WTC11 (cell line): Measurements from ENCODE around the gene YIF1A. TPM values are rescaled to one million over a fixed set of nuclear protein-coding genes. Genes with fewer than 3 reads are reported as not detected.

Source experiments
- ATAC-seq: fragments of 200-7000 bp; cut with Tn5 transposase; 2 replicates; pipeline ENCODE4 v1.10.0; 2021; ENCODE audit warnings: mild to moderate bottlenecking, moderate library complexity
- CTCF ChIA-PET: fragments of 300-600 bp; sonication (Branson Sonifier 250); formaldehyde crosslinking; loops from one replicate; lab custom pipeline; 2021; ENCODE audit warnings: antibody characterized with exemption; lab: Charles Lee
- POLR2A ChIA-PET: fragments of 350-600 bp; sonication (Branson Sonifier 250); formaldehyde crosslinking; loops from one replicate; lab custom pipeline; 2021; ENCODE audit warnings: antibody characterized with exemption; lab: Charles Lee
- DNase-seq: peaks from one replicate; pipeline ENCODE4 v3.0.0; 2021; ENCODE audit warnings: low spot score
- H3K27ac Mint-ChIP-seq: 2 replicates; pipeline ENCODE4 v1.8.0; 2021; ENCODE audit warnings: mixed read lengths
- H3K27me3 Mint-ChIP-seq: 2 replicates; pipeline ENCODE4 v1.8.0; 2021; ENCODE audit warnings: low read depth, mild to moderate bottlenecking, moderate library complexity, mixed read lengths
- H3K36me3 Mint-ChIP-seq: 2 replicates; pipeline ENCODE4 v1.8.0; 2021; ENCODE audit warnings: mixed read lengths
- H3K4me1 Mint-ChIP-seq: 2 replicates; pipeline ENCODE4 v1.8.0; 2022; ENCODE audit warnings: mixed read lengths
- H3K4me3 Mint-ChIP-seq: 2 replicates; pipeline ENCODE4 v1.8.0; 2021; ENCODE audit warnings: mild to moderate bottlenecking, moderate library complexity, mixed read lengths
- H3K9me3 Mint-ChIP-seq: 2 replicates; pipeline ENCODE4 v1.8.0; 2021; ENCODE audit warnings: mixed read lengths
- ETV6 ChIP-seq: sonication (generic); formaldehyde crosslinking; IDR thresholded peaks from 2 replicates; pipeline ENCODE4 v1.8.1; 2022; ENCODE audit warnings: mild to moderate bottlenecking, missing genetic modification reagents
- HMGA2 ChIP-seq: fragments of 250-450 bp; sonication (Bioruptor Pico); IDR thresholded peaks from 2 replicates; pipeline ENCODE4 v1.4.0; 2021; ENCODE audit warnings: mild to moderate bottlenecking, moderate library complexity
- MXD4 ChIP-seq: fragments of 250-450 bp; sonication (Bioruptor Pico); IDR thresholded peaks from 2 replicates; pipeline ENCODE4 v1.8.0; 2021; ENCODE audit warnings: mild to moderate bottlenecking, moderate library complexity, borderline replicate concordance
- MYBL2 ChIP-seq: sonication (generic); formaldehyde crosslinking; IDR thresholded peaks from 2 replicates; pipeline ENCODE4 v1.8.1; 2023; ENCODE audit warnings: mild to moderate bottlenecking, moderate library complexity, missing genetic modification reagents
- SOX15 ChIP-seq: fragments of 250-450 bp; sonication (Bioruptor Pico); IDR thresholded peaks from 2 replicates; pipeline ENCODE4 v1.9.0; 2021; ENCODE audit warnings: mild to moderate bottlenecking
- TCF7 ChIP-seq: sonication (generic); formaldehyde crosslinking; IDR thresholded peaks from 2 replicates; pipeline ENCODE4 v1.8.0; 2022; ENCODE audit warnings: mild to moderate bottlenecking, low read depth, missing genetic modification reagents, moderate library complexity
- TEAD1 ChIP-seq: sonication (generic); formaldehyde crosslinking; IDR thresholded peaks from 2 replicates; pipeline ENCODE4 v1.8.0; 2022; ENCODE audit warnings: mild to moderate bottlenecking, missing genetic modification reagents
- TEAD4 ChIP-seq: sonication (generic); formaldehyde crosslinking; IDR thresholded peaks from 2 replicates; pipeline ENCODE4 v1.8.0; 2022; ENCODE audit warnings: mild to moderate bottlenecking, missing genetic modification reagents
- total RNA-seq: library from RNA; stranded (reverse); gene quantifications from 3 replicates; pipeline ENCODE4 v1.2.3, GENCODE V29; 2021
- TF ChIP-seq, protein P1 (sequence below): fragments of 250-450 bp; sonication (Bioruptor Pico); IDR thresholded peaks from 2 replicates; pipeline ENCODE4 v1.9.0; 2021; ENCODE audit warnings: mild to moderate bottlenecking
- TF ChIP-seq, protein P2 (sequence below): fragments of 250-450 bp; sonication (Bioruptor Pico); IDR thresholded peaks from 2 replicates; pipeline ENCODE4 v1.9.0; 2021; ENCODE audit warnings: mild to moderate bottlenecking
- TF ChIP-seq, protein P3 (sequence below): sonication (generic); formaldehyde crosslinking; IDR thresholded peaks from 2 replicates; pipeline ENCODE4 v1.8.1; 2023; ENCODE audit warnings: mild to moderate bottlenecking, missing genetic modification reagents
- TF ChIP-seq, protein P4 (sequence below): fragments of 200-600 bp; IDR thresholded peaks from 2 replicates; pipeline ENCODE4 v1.8.0; 2022; ENCODE audit warnings: antibody characterized with exemption
- TF ChIP-seq, protein P5 (sequence below): sonication (generic); formaldehyde crosslinking; IDR thresholded peaks from 2 replicates; pipeline ENCODE4 v1.8.1; 2022; ENCODE audit warnings: low read depth, missing genetic modification reagents, borderline replicate concordance
- TF ChIP-seq, protein P6 (sequence below): sonication (generic); formaldehyde crosslinking; conservative IDR thresholded peaks from 2 replicates; pipeline ENCODE4 v1.8.1; 2023; ENCODE audit warnings: mild to moderate bottlenecking, low read depth, missing genetic modification reagents, moderate library complexity
- TF ChIP-seq, protein P7 (sequence below): sonication (generic); formaldehyde crosslinking; conservative IDR thresholded peaks from 2 replicates; pipeline ENCODE4 v1.8.1; 2022; ENCODE audit warnings: mild to moderate bottlenecking, missing genetic modification reagents
- TF ChIP-seq, protein P8 (sequence below): sonication (generic); formaldehyde crosslinking; IDR thresholded peaks from 2 replicates; pipeline ENCODE4 v1.8.1; 2023; ENCODE audit warnings: mild to moderate bottlenecking, missing genetic modification reagents, moderate library complexity

The YIF1A gene
- total RNA-seq, 1 experiment from 2014 or later: 86.9 TPM

DNA sequence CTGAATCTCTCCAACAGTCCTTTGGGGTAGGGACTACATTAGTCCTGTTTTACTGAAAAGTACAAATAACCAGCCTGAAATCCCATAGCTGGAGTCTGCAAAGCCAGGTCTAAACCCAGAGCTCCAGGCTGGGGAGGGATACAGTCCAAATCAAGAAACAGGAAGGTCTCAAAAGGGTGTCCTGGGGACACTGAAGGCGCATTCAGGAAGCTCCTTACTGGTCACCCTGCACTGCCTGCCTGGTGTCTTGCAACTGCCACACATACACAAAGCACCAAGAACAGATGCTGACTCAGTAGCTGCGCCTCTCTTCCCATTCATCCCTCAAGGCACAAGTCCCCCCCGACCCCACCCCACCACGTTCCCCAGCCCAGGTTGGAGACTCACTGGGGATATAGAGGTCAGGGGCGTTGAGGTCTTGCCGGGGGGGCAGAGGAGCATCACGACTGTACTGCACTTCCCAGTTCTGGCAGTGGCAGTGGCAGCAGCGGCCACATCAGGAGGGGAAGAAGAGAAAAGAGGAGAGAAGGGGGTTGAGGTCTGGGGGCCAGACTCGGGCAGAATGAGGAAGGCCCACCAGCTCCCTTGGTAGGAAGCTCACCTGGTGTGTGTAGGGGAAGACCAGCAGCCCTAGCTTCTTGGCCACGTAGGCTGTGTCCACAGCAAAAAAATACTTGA lies 1.6 kb downstream of the YIF1A start (continued):
- TF ChIP-seq, protein P1, sequence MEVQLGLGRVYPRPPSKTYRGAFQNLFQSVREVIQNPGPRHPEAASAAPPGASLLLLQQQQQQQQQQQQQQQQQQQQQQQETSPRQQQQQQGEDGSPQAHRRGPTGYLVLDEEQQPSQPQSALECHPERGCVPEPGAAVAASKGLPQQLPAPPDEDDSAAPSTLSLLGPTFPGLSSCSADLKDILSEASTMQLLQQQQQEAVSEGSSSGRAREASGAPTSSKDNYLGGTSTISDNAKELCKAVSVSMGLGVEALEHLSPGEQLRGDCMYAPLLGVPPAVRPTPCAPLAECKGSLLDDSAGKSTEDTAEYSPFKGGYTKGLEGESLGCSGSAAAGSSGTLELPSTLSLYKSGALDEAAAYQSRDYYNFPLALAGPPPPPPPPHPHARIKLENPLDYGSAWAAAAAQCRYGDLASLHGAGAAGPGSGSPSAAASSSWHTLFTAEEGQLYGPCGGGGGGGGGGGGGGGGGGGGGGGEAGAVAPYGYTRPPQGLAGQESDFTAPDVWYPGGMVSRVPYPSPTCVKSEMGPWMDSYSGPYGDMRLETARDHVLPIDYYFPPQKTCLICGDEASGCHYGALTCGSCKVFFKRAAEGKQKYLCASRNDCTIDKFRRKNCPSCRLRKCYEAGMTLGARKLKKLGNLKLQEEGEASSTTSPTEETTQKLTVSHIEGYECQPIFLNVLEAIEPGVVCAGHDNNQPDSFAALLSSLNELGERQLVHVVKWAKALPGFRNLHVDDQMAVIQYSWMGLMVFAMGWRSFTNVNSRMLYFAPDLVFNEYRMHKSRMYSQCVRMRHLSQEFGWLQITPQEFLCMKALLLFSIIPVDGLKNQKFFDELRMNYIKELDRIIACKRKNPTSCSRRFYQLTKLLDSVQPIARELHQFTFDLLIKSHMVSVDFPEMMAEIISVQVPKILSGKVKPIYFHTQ (CRISPR knock-in tag): no peak
- no peak for TF ChIP-seq MXD4 (CRISPR knock-in tag)
- TF ChIP-seq, protein P2, sequence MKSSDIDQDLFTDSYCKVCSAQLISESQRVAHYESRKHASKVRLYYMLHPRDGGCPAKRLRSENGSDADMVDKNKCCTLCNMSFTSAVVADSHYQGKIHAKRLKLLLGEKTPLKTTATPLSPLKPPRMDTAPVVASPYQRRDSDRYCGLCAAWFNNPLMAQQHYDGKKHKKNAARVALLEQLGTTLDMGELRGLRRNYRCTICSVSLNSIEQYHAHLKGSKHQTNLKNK (CRISPR knock-in tag): no peak
- no peak for TF ChIP-seq HMGA2
- TF ChIP-seq TEAD1 (CRISPR knock-in tag): no peak

DNA sequence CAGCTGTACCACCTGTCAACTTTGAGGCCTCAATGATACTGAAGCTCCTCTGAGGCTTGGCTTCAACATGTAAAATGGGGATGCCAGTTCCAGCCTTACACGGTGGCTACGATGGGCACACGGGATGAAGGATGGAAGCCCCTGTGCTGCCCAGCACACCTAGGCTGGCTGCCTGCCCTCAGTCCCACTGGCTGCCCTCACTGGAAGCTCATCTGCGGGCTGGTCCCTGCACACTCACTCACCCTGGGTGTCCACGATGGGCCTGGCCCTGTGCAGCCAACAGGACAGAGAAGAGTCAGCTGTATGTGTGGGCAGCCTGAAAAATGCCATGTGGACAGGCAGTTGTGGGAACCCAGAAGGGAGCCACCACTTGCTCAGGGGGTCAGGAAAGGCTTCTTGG lies 2.2 kb downstream of the YIF1A start:
- 0 out of 2 replicates have a peak overlapping the region, but pooled peaks have one; percentile 3 for H3K4me3 Mint-ChIP-seq

More for the DNA sequence above, 2.2 kb downstream of the YIF1A start:
- TF ChIP-seq, protein P3, sequence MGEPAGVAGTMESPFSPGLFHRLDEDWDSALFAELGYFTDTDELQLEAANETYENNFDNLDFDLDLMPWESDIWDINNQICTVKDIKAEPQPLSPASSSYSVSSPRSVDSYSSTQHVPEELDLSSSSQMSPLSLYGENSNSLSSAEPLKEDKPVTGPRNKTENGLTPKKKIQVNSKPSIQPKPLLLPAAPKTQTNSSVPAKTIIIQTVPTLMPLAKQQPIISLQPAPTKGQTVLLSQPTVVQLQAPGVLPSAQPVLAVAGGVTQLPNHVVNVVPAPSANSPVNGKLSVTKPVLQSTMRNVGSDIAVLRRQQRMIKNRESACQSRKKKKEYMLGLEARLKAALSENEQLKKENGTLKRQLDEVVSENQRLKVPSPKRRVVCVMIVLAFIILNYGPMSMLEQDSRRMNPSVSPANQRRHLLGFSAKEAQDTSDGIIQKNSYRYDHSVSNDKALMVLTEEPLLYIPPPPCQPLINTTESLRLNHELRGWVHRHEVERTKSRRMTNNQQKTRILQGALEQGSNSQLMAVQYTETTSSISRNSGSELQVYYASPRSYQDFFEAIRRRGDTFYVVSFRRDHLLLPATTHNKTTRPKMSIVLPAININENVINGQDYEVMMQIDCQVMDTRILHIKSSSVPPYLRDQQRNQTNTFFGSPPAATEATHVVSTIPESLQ (CRISPR knock-in tag): no peak
- TF ChIP-seq, protein P4, sequence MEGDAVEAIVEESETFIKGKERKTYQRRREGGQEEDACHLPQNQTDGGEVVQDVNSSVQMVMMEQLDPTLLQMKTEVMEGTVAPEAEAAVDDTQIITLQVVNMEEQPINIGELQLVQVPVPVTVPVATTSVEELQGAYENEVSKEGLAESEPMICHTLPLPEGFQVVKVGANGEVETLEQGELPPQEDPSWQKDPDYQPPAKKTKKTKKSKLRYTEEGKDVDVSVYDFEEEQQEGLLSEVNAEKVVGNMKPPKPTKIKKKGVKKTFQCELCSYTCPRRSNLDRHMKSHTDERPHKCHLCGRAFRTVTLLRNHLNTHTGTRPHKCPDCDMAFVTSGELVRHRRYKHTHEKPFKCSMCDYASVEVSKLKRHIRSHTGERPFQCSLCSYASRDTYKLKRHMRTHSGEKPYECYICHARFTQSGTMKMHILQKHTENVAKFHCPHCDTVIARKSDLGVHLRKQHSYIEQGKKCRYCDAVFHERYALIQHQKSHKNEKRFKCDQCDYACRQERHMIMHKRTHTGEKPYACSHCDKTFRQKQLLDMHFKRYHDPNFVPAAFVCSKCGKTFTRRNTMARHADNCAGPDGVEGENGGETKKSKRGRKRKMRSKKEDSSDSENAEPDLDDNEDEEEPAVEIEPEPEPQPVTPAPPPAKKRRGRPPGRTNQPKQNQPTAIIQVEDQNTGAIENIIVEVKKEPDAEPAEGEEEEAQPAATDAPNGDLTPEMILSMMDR: no peak
- TF ChIP-seq SOX15 (CRISPR knock-in tag) (no peak), MYBL2 (CRISPR knock-in tag) (no peak), TCF7 (CRISPR knock-in tag) (no peak), TEAD4 (no peak), ETV6 (CRISPR knock-in tag) (no peak)
- TF ChIP-seq, protein P5, sequence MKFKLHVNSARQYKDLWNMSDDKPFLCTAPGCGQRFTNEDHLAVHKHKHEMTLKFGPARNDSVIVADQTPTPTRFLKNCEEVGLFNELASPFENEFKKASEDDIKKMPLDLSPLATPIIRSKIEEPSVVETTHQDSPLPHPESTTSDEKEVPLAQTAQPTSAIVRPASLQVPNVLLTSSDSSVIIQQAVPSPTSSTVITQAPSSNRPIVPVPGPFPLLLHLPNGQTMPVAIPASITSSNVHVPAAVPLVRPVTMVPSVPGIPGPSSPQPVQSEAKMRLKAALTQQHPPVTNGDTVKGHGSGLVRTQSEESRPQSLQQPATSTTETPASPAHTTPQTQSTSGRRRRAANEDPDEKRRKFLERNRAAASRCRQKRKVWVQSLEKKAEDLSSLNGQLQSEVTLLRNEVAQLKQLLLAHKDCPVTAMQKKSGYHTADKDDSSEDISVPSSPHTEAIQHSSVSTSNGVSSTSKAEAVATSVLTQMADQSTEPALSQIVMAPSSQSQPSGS (CRISPR knock-in tag): no peak
- TF ChIP-seq, protein P2 (CRISPR knock-in tag): no peak
- TF ChIP-seq, protein P6, sequence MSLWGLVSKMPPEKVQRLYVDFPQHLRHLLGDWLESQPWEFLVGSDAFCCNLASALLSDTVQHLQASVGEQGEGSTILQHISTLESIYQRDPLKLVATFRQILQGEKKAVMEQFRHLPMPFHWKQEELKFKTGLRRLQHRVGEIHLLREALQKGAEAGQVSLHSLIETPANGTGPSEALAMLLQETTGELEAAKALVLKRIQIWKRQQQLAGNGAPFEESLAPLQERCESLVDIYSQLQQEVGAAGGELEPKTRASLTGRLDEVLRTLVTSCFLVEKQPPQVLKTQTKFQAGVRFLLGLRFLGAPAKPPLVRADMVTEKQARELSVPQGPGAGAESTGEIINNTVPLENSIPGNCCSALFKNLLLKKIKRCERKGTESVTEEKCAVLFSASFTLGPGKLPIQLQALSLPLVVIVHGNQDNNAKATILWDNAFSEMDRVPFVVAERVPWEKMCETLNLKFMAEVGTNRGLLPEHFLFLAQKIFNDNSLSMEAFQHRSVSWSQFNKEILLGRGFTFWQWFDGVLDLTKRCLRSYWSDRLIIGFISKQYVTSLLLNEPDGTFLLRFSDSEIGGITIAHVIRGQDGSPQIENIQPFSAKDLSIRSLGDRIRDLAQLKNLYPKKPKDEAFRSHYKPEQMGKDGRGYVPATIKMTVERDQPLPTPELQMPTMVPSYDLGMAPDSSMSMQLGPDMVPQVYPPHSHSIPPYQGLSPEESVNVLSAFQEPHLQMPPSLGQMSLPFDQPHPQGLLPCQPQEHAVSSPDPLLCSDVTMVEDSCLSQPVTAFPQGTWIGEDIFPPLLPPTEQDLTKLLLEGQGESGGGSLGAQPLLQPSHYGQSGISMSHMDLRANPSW: no peak
- TF ChIP-seq, protein P7, sequence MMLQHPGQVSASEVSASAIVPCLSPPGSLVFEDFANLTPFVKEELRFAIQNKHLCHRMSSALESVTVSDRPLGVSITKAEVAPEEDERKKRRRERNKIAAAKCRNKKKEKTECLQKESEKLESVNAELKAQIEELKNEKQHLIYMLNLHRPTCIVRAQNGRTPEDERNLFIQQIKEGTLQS (CRISPR knock-in tag): no peak
- TF ChIP-seq, protein P8, sequence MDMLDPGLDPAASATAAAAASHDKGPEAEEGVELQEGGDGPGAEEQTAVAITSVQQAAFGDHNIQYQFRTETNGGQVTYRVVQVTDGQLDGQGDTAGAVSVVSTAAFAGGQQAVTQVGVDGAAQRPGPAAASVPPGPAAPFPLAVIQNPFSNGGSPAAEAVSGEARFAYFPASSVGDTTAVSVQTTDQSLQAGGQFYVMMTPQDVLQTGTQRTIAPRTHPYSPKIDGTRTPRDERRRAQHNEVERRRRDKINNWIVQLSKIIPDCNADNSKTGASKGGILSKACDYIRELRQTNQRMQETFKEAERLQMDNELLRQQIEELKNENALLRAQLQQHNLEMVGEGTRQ (CRISPR knock-in tag): no peak
- TF ChIP-seq, all 79 proteins: peak for 0
- ChIA-PET CTCF (interaction anchor here (1.4 kb wide), 1 partner anchor 21 kb away, joined by 3 read pairs; no protein-coding TSS in a partner anchor), POLR2A (no interaction called here)
- Mint-ChIP-seq H3K36me3 (no peaks in the 10 kb centered on the region), H3K4me1 (peaks cover 25% of the 10 kb centered on the region), H3K27ac (no peak overlapping the region), H3K9me3 (no peaks in the 10 kb centered on the region), H3K27me3 (peaks cover 22% of the 10 kb centered on the region)
- DNase-seq: no peak
- ATAC-seq: no peak
